Stimulated activated CD4-positive, alpha-beta T cell treated with anti-CD3 and anti-CD28 coated beads, Interleukin-2, amount 100 ng/mL, for 4 hours (primary cell): ENCODE data around the gene PHYHD1.

ENCODE experiments used
- DNase-seq: peaks from one replicate; pipeline ENCODE4 v3.0.0-alpha.2; 2020; ENCODE audit warnings: low read depth

The PHYHD1 gene

DNA sequence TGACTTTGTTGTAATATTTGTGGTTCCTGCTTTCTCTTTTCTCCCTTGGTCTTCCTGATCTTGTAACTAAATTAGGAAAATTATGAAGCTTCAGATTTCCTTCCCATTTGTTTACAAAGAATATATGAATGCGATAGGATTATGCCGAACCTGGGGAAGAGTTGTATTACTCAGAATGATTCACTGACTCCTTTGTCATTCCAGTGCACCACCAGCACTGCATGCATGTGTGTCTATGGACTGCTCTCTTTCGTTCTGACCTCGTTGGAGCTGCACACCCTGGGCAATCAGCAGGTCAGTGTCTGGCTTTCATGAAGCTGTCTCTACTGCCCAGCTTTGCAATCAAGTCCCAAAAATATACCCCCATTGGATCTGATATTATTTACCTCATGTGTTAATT lies 52.2 kb downstream of the PHYHD1 start:
- no peak for DNase-seq

DNA sequence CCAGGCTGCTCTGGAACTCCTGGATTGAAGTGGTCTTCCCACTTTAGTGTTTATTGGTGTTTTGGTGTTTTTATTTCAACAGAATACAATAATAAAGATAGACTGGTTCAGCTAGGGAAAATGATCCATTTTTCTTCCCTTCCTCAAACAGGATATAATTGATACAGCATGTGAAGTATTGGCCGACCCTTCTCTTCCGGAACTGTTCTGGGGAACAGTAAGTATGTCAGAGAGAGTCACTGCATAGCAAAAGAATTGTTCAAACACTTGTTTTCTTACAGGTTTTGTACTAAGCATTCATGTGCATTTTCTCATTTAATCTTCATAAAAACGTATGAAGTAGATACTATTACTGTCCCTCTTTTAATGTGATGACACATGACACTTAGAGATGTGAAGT lies 58.3 kb downstream of the PHYHD1 start:
- no peak for DNase-seq

- DNase-seq, result no peak
These were observed 62.8 kb downstream of the PHYHD1 start for GRCh38 chr9:128983536-128983935.

DNA sequence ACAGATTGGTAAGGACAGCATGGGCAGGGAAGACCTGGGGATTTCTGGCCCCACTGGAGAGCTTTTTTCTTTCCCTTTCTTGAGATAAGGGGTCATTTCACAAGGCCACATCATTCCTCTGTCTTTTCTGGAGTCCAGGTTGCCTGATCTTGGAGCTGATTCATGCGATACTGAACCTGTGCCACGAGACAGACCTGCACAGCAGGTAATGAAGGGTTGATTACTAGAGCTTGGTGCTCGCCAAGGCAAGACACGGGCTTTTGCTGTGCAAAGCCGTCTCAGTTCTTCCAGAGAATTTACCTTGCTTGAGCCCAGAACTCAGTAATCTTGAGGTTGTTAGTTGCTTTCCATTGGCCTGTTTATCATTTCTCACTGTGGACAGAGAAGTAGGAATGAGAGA lies 65.9 kb downstream of the PHYHD1 start:
- no peak for DNase-seq

- no peak for DNase-seq
These were observed 67.0 kb downstream of the PHYHD1 start for GRCh38 chr9:128987805-128988204.
